Activated naive CD4-positive, alpha-beta T cell treated with anti-CD3 and anti-CD28 coated beads for 36 hours (primary cell): ENCODE data around the gene EPB41L4A. TPM values are rescaled to one million over a fixed set of nuclear protein-coding genes. Genes with fewer than 3 reads are reported as not detected.
A peak's percentile ranks its signal among the peaks of the same experiment; 100 is the strongest.
"Not testable (repeated sequence)": the region's sequence is repeated elsewhere in the genome, so short reads cannot be mapped to it uniquely, and the experiment has no call there.

ENCODE experiments used
- CTCF ChIA-PET: fragments of 350-600 bp; sonication (Branson Sonifier 250); formaldehyde crosslinking; loops from one replicate; lab custom pipeline; 2021; ENCODE audit warnings: antibody characterized with exemption; lab: Charles Lee
- DNase-seq: peaks from one replicate; pipeline ENCODE4 v3.0.0-alpha.2; 2020
- H3K27ac Mint-ChIP-seq: one replicate; pipeline ENCODE4 v1.8.0; 2021; ENCODE audit warnings: mild to moderate bottlenecking, mixed read lengths
- H3K27me3 Mint-ChIP-seq: one replicate; pipeline ENCODE4 v1.8.0; 2021; ENCODE audit warnings: low read depth, mixed read lengths
- H3K36me3 Mint-ChIP-seq: one replicate; pipeline ENCODE4 v1.8.0; 2021; ENCODE audit warnings: low read depth, mixed read lengths
- H3K4me1 Mint-ChIP-seq: one replicate; pipeline ENCODE4 v1.8.0; 2021; ENCODE audit warnings: low read depth, mixed read lengths
- H3K4me3 Mint-ChIP-seq: one replicate; pipeline ENCODE4 v1.8.0; 2021; ENCODE audit warnings: mild to moderate bottlenecking, moderate library complexity, mixed read lengths
- H3K9me3 Mint-ChIP-seq: one replicate; pipeline ENCODE4 v1.8.0; 2021; ENCODE audit warnings: mixed read lengths
- intact Hi-C: fragments of 100-400 bp; cut with micrococcal nuclease; formaldehyde crosslinking; loops from one replicate; pipeline ENCODE4 v1.15.1; 2023
- total RNA-seq, 2 experiments: library from RNA; stranded (reverse); gene quantifications; one replicate each; pipeline ENCODE4 v1.2.3, GENCODE V29; 2021

The EPB41L4A gene
- total RNA-seq, 2 experiments from 2014 or later = not detected

- no peak overlapping the region for H3K4me3 Mint-ChIP-seq
- peaks cover 7% of the 10 kb centered on the region for H3K27me3 Mint-ChIP-seq
- intact Hi-C loops = no loop called here
- no peaks in the 10 kb centered on the region for H3K4me1 Mint-ChIP-seq
- no peak overlapping the region for H3K27ac Mint-ChIP-seq
- CTCF ChIA-PET = no interaction called here
- no peaks in the 10 kb centered on the region for H3K9me3 Mint-ChIP-seq
- H3K36me3 Mint-ChIP-seq = no peaks in the 10 kb centered on the region
- DNase-seq = no peak
Observed at GRCh38 chr5:112230606-112231005, 188.5 kb downstream of the EPB41L4A start.

GRCh38 chr5:112228667-112229066 is 190.4 kb downstream of the EPB41L4A start:
- no peak for DNase-seq
- Mint-ChIP-seq H3K27ac (no peak overlapping the region), H3K27me3 (peaks cover 6% of the 10 kb centered on the region), H3K4me1 (no peaks in the 10 kb centered on the region), H3K9me3 (no peaks in the 10 kb centered on the region), H3K36me3 (no peaks in the 10 kb centered on the region), H3K4me3 (no peak overlapping the region)
- intact Hi-C loops = no loop called here
- CTCF ChIA-PET = interaction anchor here (0.6 to 1.2 kb wide), 2 partner anchors 18 to 52 kb away, joined by 3 read pairs; no protein-coding TSS in a partner anchor

- peaks cover 6% of the 10 kb centered on the region for H3K27me3 Mint-ChIP-seq
- no peak for DNase-seq
- no peak overlapping the region for H3K27ac Mint-ChIP-seq
- no peaks in the 10 kb centered on the region for H3K9me3 Mint-ChIP-seq
- no peaks in the 10 kb centered on the region for H3K4me1 Mint-ChIP-seq
- H3K36me3 Mint-ChIP-seq = no peaks in the 10 kb centered on the region
- no peak overlapping the region for H3K4me3 Mint-ChIP-seq
- intact Hi-C loops = no loop called here
- CTCF ChIA-PET = interaction anchor here (1.2 kb wide), 1 partner anchor 51 kb away, joined by 3 read pairs; no protein-coding TSS in a partner anchor
Observed at GRCh38 chr5:112227911-112228631, 191.0 kb downstream of the EPB41L4A start.

- H3K4me3 Mint-ChIP-seq = no peak overlapping the region
- intact Hi-C loops = no loop called here
- DNase-seq = no peak
- H3K27me3 Mint-ChIP-seq = peaks cover 4% of the 10 kb centered on the region
- H3K36me3 Mint-ChIP-seq = no peaks in the 10 kb centered on the region
- H3K4me1 Mint-ChIP-seq = no peaks in the 10 kb centered on the region
- no peaks in the 10 kb centered on the region for H3K9me3 Mint-ChIP-seq
- CTCF ChIA-PET = interaction anchor here (0.7 kb wide), 1 partner anchor 844 kb away, joined by 4 read pairs; no protein-coding TSS in a partner anchor
- no peak overlapping the region for H3K27ac Mint-ChIP-seq
Observed at GRCh38 chr5:112226215-112226614, 192.9 kb downstream of the EPB41L4A start.

- H3K27ac Mint-ChIP-seq, DNase-seq, H3K4me1 Mint-ChIP-seq, H3K36me3 Mint-ChIP-seq, H3K9me3 Mint-ChIP-seq, H3K4me3 Mint-ChIP-seq, intact Hi-C loops, CTCF ChIA-PET, H3K27me3 Mint-ChIP-seq: not testable (repeated sequence)
Observed at GRCh38 chr5:112222997-112223396, 196.1 kb downstream of the EPB41L4A start.

- CTCF ChIA-PET = no interaction called here
- H3K4me1 Mint-ChIP-seq = no peaks in the 10 kb centered on the region
- H3K27ac Mint-ChIP-seq = no peak overlapping the region
- DNase-seq = no peak
- H3K27me3 Mint-ChIP-seq = peaks cover 3% of the 10 kb centered on the region
- H3K4me3 Mint-ChIP-seq = no peak overlapping the region
- no peaks in the 10 kb centered on the region for H3K9me3 Mint-ChIP-seq
- intact Hi-C loops = no loop called here
- no peaks in the 10 kb centered on the region for H3K36me3 Mint-ChIP-seq
Observed at GRCh38 chr5:112221128-112221527, 197.9 kb downstream of the EPB41L4A start.

GRCh38 chr5:112219000-112219399 is 200.1 kb downstream of the EPB41L4A start:
- Mint-ChIP-seq H3K36me3 (no peaks in the 10 kb centered on the region), H3K4me1 (no peaks in the 10 kb centered on the region), H3K27me3 (peaks cover 7% of the 10 kb centered on the region), H3K9me3 (no peaks in the 10 kb centered on the region), H3K4me3 (no peak overlapping the region), H3K27ac (no peak overlapping the region)
- CTCF ChIA-PET = no interaction called here
- DNase-seq = no peak
- intact Hi-C loops = no loop called here

GRCh38 chr5:112217843-112218579 is 201.1 kb downstream of the EPB41L4A start:
- Mint-ChIP-seq H3K27ac (no peak overlapping the region), H3K9me3 (no peaks in the 10 kb centered on the region), H3K27me3 (peaks cover 7% of the 10 kb centered on the region), H3K36me3 (no peaks in the 10 kb centered on the region), H3K4me1 (no peaks in the 10 kb centered on the region), H3K4me3 (no peak overlapping the region)
- CTCF ChIA-PET = no interaction called here
- DNase-seq = no peak
- intact Hi-C loops = no loop called here

GRCh38 chr5:112216140-112216539 is 202.9 kb downstream of the EPB41L4A start:
- no peaks in the 10 kb centered on the region for H3K36me3 Mint-ChIP-seq
- no peaks in the 10 kb centered on the region for H3K4me1 Mint-ChIP-seq
- intact Hi-C loops = no loop called here
- H3K9me3 Mint-ChIP-seq = no peaks in the 10 kb centered on the region
- CTCF ChIA-PET = interaction anchor here (0.7 to 1.4 kb wide), 2 partner anchors 40 to 380 kb away, joined by 6 read pairs; no protein-coding TSS in a partner anchor
- no peak for DNase-seq
- no peak overlapping the region for H3K4me3 Mint-ChIP-seq
- H3K27ac Mint-ChIP-seq = no peak overlapping the region
- peaks cover 7% of the 10 kb centered on the region for H3K27me3 Mint-ChIP-seq

GRCh38 chr5:112210430-112211005 is 208.6 kb downstream of the EPB41L4A start:
- peak; percentile 23 for DNase-seq
- Mint-ChIP-seq H3K27me3 (peaks cover 18% of the 10 kb centered on the region), H3K9me3 (no peaks in the 10 kb centered on the region), H3K4me3 (no peak overlapping the region), H3K36me3 (no peaks in the 10 kb centered on the region), H3K4me1 (peaks cover 3% of the 10 kb centered on the region), H3K27ac (no peak overlapping the region)
- intact Hi-C loops = no loop called here
- CTCF ChIA-PET = interaction anchor here (0.7 kb wide), 1 partner anchor 18 kb away, joined by 3 read pairs; no protein-coding TSS in a partner anchor

- H3K4me3 Mint-ChIP-seq = no peak overlapping the region
- no peak for DNase-seq
- peaks cover 25% of the 10 kb centered on the region for H3K27me3 Mint-ChIP-seq
- peaks cover 3% of the 10 kb centered on the region for H3K4me1 Mint-ChIP-seq
- CTCF ChIA-PET = interaction anchor here (0.8 kb wide), 1 partner anchor 1486 kb away, joined by 3 read pairs; no protein-coding TSS in a partner anchor
- H3K36me3 Mint-ChIP-seq = no peaks in the 10 kb centered on the region
- H3K9me3 Mint-ChIP-seq = no peaks in the 10 kb centered on the region
- intact Hi-C loops = no loop called here
- H3K27ac Mint-ChIP-seq = no peak overlapping the region
Observed at GRCh38 chr5:112208699-112209615, 210.1 kb downstream of the EPB41L4A start.
